ENCODE results near the gene SGCD. TPM values are rescaled to one million over a fixed set of nuclear protein-coding genes. Genes with fewer than 3 reads are reported as not detected.
A peak's percentile ranks its signal among the peaks of the same experiment; 100 is the strongest.

The SGCD gene
- total RNA-seq, 2 experiments from 2014 or later, result not detected

GRCh38 chr5:156741516-156741915 is 414.6 kb downstream of the SGCD start:
- Mint-ChIP-seq H3K9me3 (no peaks in the 10 kb centered on the region), H3K4me1 (peaks cover 9% of the 10 kb centered on the region), H3K27me3 (peaks cover 15% of the 10 kb centered on the region), H3K27ac (no peak overlapping the region), H3K36me3 (no peaks in the 10 kb centered on the region), H3K4me3 (no peak overlapping the region)
- DNase-seq, result no peak

GRCh38 chr5:156753846-156754245 is 426.9 kb downstream of the SGCD start:
- Mint-ChIP-seq H3K4me3 (no peak overlapping the region), H3K27me3 (peaks cover 4% of the 10 kb centered on the region), H3K4me1 (peaks cover 20% of the 10 kb centered on the region), H3K36me3 (peaks cover 6% of the 10 kb centered on the region), H3K9me3 (peaks cover 1% of the 10 kb centered on the region), H3K27ac (peak overlapping the region; percentile 92)
- DNase-seq, result peak; percentile 15

GRCh38 chr5:156755421-156756087 is 428.6 kb downstream of the SGCD start:
- H3K27me3 Mint-ChIP-seq, result peaks cover 4% of the 10 kb centered on the region
- H3K27ac Mint-ChIP-seq, result no peak overlapping the region
- DNase-seq, result no peak
- H3K36me3 Mint-ChIP-seq, result peaks cover 6% of the 10 kb centered on the region
- peaks cover 20% of the 10 kb centered on the region for H3K4me1 Mint-ChIP-seq
- H3K4me3 Mint-ChIP-seq, result no peak overlapping the region
- H3K9me3 Mint-ChIP-seq, result peaks cover 1% of the 10 kb centered on the region

GRCh38 chr5:156758011-156758791 is 431.2 kb downstream of the SGCD start:
- Mint-ChIP-seq H3K4me1 (peaks cover 18% of the 10 kb centered on the region), H3K9me3 (no peaks in the 10 kb centered on the region)

GRCh38 chr5:156759156-156759555 is 432.2 kb downstream of the SGCD start:
- H3K9me3 Mint-ChIP-seq, result no peaks in the 10 kb centered on the region

More at GRCh38 chr5:156758011-156758791, 431.2 kb downstream of the SGCD start:
- H3K27me3 Mint-ChIP-seq, result peaks cover 4% of the 10 kb centered on the region
- H3K36me3 Mint-ChIP-seq, result peaks cover 5% of the 10 kb centered on the region
- DNase-seq, result no peak
- no peak overlapping the region for H3K4me3 Mint-ChIP-seq
- no peak overlapping the region for H3K27ac Mint-ChIP-seq

GRCh38 chr5:156762771-156763170 is 435.8 kb downstream of the SGCD start:
- DNase-seq, result no peak
- no peak overlapping the region for H3K27ac Mint-ChIP-seq
- H3K4me3 Mint-ChIP-seq, result no peak overlapping the region
- peaks cover 1% of the 10 kb centered on the region for H3K27me3 Mint-ChIP-seq
- H3K4me1 Mint-ChIP-seq, result no peaks in the 10 kb centered on the region
- no peaks in the 10 kb centered on the region for H3K9me3 Mint-ChIP-seq
- no peaks in the 10 kb centered on the region for H3K36me3 Mint-ChIP-seq

More at GRCh38 chr5:156759156-156759555, 432.2 kb downstream of the SGCD start:
- Mint-ChIP-seq H3K27ac (no peak overlapping the region), H3K4me1 (peaks cover 8% of the 10 kb centered on the region), H3K4me3 (no peak overlapping the region), H3K36me3 (no peaks in the 10 kb centered on the region), H3K27me3 (peaks cover 4% of the 10 kb centered on the region)
- no peak for DNase-seq

GRCh38 chr5:156764176-156764971 is 437.4 kb downstream of the SGCD start:
- H3K9me3 Mint-ChIP-seq, result no peaks in the 10 kb centered on the region
- H3K27me3 Mint-ChIP-seq, result peaks cover 3% of the 10 kb centered on the region
- DNase-seq, result no peak
- no peaks in the 10 kb centered on the region for H3K4me1 Mint-ChIP-seq
- H3K36me3 Mint-ChIP-seq, result no peaks in the 10 kb centered on the region
- no peak overlapping the region for H3K27ac Mint-ChIP-seq
- H3K4me3 Mint-ChIP-seq, result no peak overlapping the region

- Mint-ChIP-seq H3K4me1 (peaks cover 14% of the 10 kb centered on the region), H3K27ac (no peak overlapping the region), H3K4me3 (no peak overlapping the region), H3K27me3 (peaks cover 4% of the 10 kb centered on the region), H3K9me3 (peaks cover 2% of the 10 kb centered on the region), H3K36me3 (peaks cover 3% of the 10 kb centered on the region)
- no peak for DNase-seq
These were observed 447.3 kb downstream of the SGCD start for GRCh38 chr5:156774273-156774672.

- peak overlapping the region; percentile 46 for H3K27ac Mint-ChIP-seq
- peaks cover 3% of the 10 kb centered on the region for H3K36me3 Mint-ChIP-seq
- DNase-seq, result no peak
- H3K9me3 Mint-ChIP-seq, result peaks cover 2% of the 10 kb centered on the region
- no peak overlapping the region for H3K4me3 Mint-ChIP-seq
- H3K27me3 Mint-ChIP-seq, result peaks cover 4% of the 10 kb centered on the region
- peaks cover 14% of the 10 kb centered on the region for H3K4me1 Mint-ChIP-seq
These were observed 451.3 kb downstream of the SGCD start for GRCh38 chr5:156778139-156778706.

GRCh38 chr5:156778752-156779151 is 451.8 kb downstream of the SGCD start:
- H3K4me3 Mint-ChIP-seq, result no peak overlapping the region
- no peak for DNase-seq
- H3K27ac Mint-ChIP-seq, result peak overlapping the region; percentile 50
- H3K9me3 Mint-ChIP-seq, result peaks cover 4% of the 10 kb centered on the region
- peaks cover 3% of the 10 kb centered on the region for H3K36me3 Mint-ChIP-seq
- peaks cover 14% of the 10 kb centered on the region for H3K4me1 Mint-ChIP-seq
- H3K27me3 Mint-ChIP-seq, result peaks cover 4% of the 10 kb centered on the region

GRCh38 chr5:156779436-156779835 is 452.5 kb downstream of the SGCD start:
- Mint-ChIP-seq H3K9me3 (peaks cover 8% of the 10 kb centered on the region), H3K27me3 (peaks cover 9% of the 10 kb centered on the region), H3K4me1 (peaks cover 9% of the 10 kb centered on the region), H3K36me3 (peaks cover 8% of the 10 kb centered on the region), H3K4me3 (no peak overlapping the region), H3K27ac (no peak overlapping the region)
- DNase-seq, result no peak

GRCh38 chr5:156783092-156783491 is 456.1 kb downstream of the SGCD start:
- H3K36me3 Mint-ChIP-seq, result peaks cover 4% of the 10 kb centered on the region
- peaks cover 6% of the 10 kb centered on the region for H3K4me1 Mint-ChIP-seq
- H3K4me3 Mint-ChIP-seq, result no peak overlapping the region
- no peak for DNase-seq
- H3K9me3 Mint-ChIP-seq, result peaks cover 17% of the 10 kb centered on the region
- H3K27ac Mint-ChIP-seq, result no peak overlapping the region
- H3K27me3 Mint-ChIP-seq, result peaks cover 5% of the 10 kb centered on the region

- peaks cover 4% of the 10 kb centered on the region for H3K27me3 Mint-ChIP-seq
- no peaks in the 10 kb centered on the region for H3K9me3 Mint-ChIP-seq
- peaks cover 5% of the 10 kb centered on the region for H3K4me1 Mint-ChIP-seq
- no peak for DNase-seq
- no peaks in the 10 kb centered on the region for H3K36me3 Mint-ChIP-seq
- no peak overlapping the region for H3K4me3 Mint-ChIP-seq
- no peak overlapping the region for H3K27ac Mint-ChIP-seq
These were observed 467.7 kb downstream of the SGCD start for GRCh38 chr5:156794687-156795086.

- no peaks in the 10 kb centered on the region for H3K9me3 Mint-ChIP-seq
These were observed 471.2 kb downstream of the SGCD start for GRCh38 chr5:156798201-156798600.

GRCh38 chr5:156799171-156799570 is 472.2 kb downstream of the SGCD start:
- no peak overlapping the region for H3K4me3 Mint-ChIP-seq
- H3K27ac Mint-ChIP-seq, result no peak overlapping the region
- no peaks in the 10 kb centered on the region for H3K36me3 Mint-ChIP-seq
- no peaks in the 10 kb centered on the region for H3K9me3 Mint-ChIP-seq
- peaks cover 5% of the 10 kb centered on the region for H3K4me1 Mint-ChIP-seq
- no peak for DNase-seq
- H3K27me3 Mint-ChIP-seq, result peaks cover 7% of the 10 kb centered on the region

More at GRCh38 chr5:156798201-156798600, 471.2 kb downstream of the SGCD start:
- peaks cover 5% of the 10 kb centered on the region for H3K4me1 Mint-ChIP-seq
- H3K36me3 Mint-ChIP-seq, result no peaks in the 10 kb centered on the region
- peaks cover 7% of the 10 kb centered on the region for H3K27me3 Mint-ChIP-seq
- no peak overlapping the region for H3K27ac Mint-ChIP-seq
- H3K4me3 Mint-ChIP-seq, result no peak overlapping the region
- DNase-seq, result no peak

Measured in activated naive CD8-positive, alpha-beta T cell treated with anti-CD3 and anti-CD28 coated beads for 36 hours (primary cell).